A673 (cell line): ENCODE results near the gene TRPM8. TPM values are rescaled to one million over a fixed set of nuclear protein-coding genes. Genes with fewer than 3 reads are reported as not detected.
"Not testable (repeated sequence)": the region's sequence is repeated elsewhere in the genome, so short reads cannot be mapped to it uniquely, and the experiment has no call there.

ENCODE experiments used
- BruUV-seq: library from RNA; stranded (reverse); fragments of 400-500 nt; replicated peaks from 2 replicates; lab custom pipeline; 2021; lab: Mats Ljungman, UMichigan
- CTCF ChIA-PET: fragments of 300-600 bp; sonication (Branson Sonifier 250); formaldehyde crosslinking; loops from one replicate; lab custom pipeline; 2022; ENCODE audit warnings: antibody characterized with exemption; lab: Charles Lee
- POLR2A ChIA-PET: fragments of 300-600 bp; sonication (Branson Sonifier 250); formaldehyde crosslinking; loops from one replicate; lab custom pipeline; 2022; ENCODE audit warnings: antibody characterized with exemption; ENCODE audit not compliant: low non-redundant PET; lab: Charles Lee
- DNase-seq: peaks from one replicate; pipeline ENCODE4 v3.0.0-alpha.2; 2015; ENCODE audit warnings: low spot score
- H3K27ac ChIP-seq: fragments of 200-600 bp; sonication (generic); 2 replicates; pipeline ENCODE4 v1.5.1; 2016; ENCODE audit warnings: mixed run types, low read depth, mild to moderate bottlenecking, mixed read lengths, antibody characterized with exemption, low read length; ENCODE audit not compliant: poor library complexity, severe bottlenecking
- H3K27me3 ChIP-seq: fragments of 200-600 bp; sonication (generic); replicated peaks from 2 replicates; pipeline ENCODE4 v1.6.1; 2017; ENCODE audit warnings: mixed run types, low read depth, mild to moderate bottlenecking, mixed read lengths, antibody characterized with exemption, low read length; ENCODE audit not compliant: insufficient read depth, poor library complexity
- H3K36me3 ChIP-seq: fragments of 200-600 bp; sonication (generic); 2 replicates; pipeline ENCODE4 v1.6.1; 2016; ENCODE audit warnings: mixed run types, mild to moderate bottlenecking, mixed read lengths, antibody characterized with exemption, low read length; ENCODE audit not compliant: insufficient read depth, poor library complexity, severe bottlenecking
- H3K4me1 ChIP-seq: fragments of 200-600 bp; sonication (generic); 2 replicates; pipeline ENCODE4 v1.6.1; 2017; ENCODE audit warnings: mixed run types, mild to moderate bottlenecking, mixed read lengths, antibody characterized with exemption, low read length; ENCODE audit not compliant: insufficient read depth, poor library complexity, severe bottlenecking
- H3K4me3 ChIP-seq: fragments of 200-600 bp; sonication (generic); 2 replicates; pipeline ENCODE4 v1.5.1; 2016; ENCODE audit warnings: low read depth, mixed run types, mild to moderate bottlenecking, mixed read lengths, low read length; ENCODE audit not compliant: poor library complexity, severe bottlenecking
- H3K9me3 ChIP-seq: fragments of 200-600 bp; sonication (generic); 2 replicates; pipeline ENCODE4 v1.6.1; 2016; ENCODE audit warnings: mixed run types, low read depth, mild to moderate bottlenecking, mixed read lengths, antibody characterized with exemption, low read length; ENCODE audit not compliant: poor library complexity, severe bottlenecking
- EZH2 ChIP-seq: fragments of 200-600 bp; sonication (generic); IDR thresholded peaks from 2 replicates; pipeline ENCODE4 v1.6.1; 2017; ENCODE audit warnings: borderline replicate concordance, low read depth, mild to moderate bottlenecking, mixed read lengths, antibody characterized with exemption, low read length; ENCODE audit not compliant: poor library complexity, severe bottlenecking
- intact Hi-C: fragments of 100-400 bp; cut with micrococcal nuclease; formaldehyde crosslinking; loops from one replicate; pipeline ENCODE4 v1.10.0; 2022; ENCODE audit not compliant: unreplicated experiment
- total RNA-seq: library from RNA; stranded (reverse); gene quantifications from 2 replicates; pipeline ENCODE4 v1.2.3, GENCODE V29; 2021
- TF ChIP-seq, protein P1 (sequence below): fragments of 300-800, 200-600 bp; sonication (generic); conservative IDR thresholded peaks from 2 replicates; pipeline ENCODE4 v1.5.1; 2017; ENCODE audit warnings: low read depth, mild to moderate bottlenecking, antibody characterized with exemption, low read length, moderate library complexity, mixed read lengths

TRPM8 gene
- total RNA-seq, 1 experiment from 2014 or later, result 8.9 TPM

DNA sequence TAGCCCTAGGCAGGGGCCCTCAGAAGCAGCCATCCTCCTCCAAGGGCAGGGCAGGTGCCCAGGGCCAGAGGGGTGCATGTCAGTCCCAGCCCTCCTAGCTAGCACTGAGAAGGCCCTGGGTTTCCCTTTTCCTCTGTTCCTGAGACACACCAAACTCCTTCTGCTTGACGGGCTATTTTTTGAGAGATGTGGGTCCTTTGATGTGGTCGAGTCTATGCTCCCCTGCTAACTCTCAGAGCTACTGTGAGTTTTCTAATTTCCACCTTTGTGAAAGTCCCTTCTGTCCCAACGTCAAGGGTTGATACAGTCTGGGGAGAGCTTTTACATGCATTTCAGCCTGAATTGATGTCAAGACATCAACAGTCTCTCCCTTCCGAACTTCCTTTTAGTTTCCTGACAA lies 51.4 kb downstream of the TRPM8 start:
- Histone ChIP-seq H3K4me3 (no peak overlapping the region), H3K9me3 (no peaks in the 10 kb centered on the region), H3K36me3 (no peaks in the 10 kb centered on the region), H3K27ac (no peak overlapping the region), H3K27me3 (no peaks in the 10 kb centered on the region), H3K4me1 (no peaks in the 10 kb centered on the region)
- intact Hi-C loops, result no loop called here
- TF ChIP-seq, protein P1, sequence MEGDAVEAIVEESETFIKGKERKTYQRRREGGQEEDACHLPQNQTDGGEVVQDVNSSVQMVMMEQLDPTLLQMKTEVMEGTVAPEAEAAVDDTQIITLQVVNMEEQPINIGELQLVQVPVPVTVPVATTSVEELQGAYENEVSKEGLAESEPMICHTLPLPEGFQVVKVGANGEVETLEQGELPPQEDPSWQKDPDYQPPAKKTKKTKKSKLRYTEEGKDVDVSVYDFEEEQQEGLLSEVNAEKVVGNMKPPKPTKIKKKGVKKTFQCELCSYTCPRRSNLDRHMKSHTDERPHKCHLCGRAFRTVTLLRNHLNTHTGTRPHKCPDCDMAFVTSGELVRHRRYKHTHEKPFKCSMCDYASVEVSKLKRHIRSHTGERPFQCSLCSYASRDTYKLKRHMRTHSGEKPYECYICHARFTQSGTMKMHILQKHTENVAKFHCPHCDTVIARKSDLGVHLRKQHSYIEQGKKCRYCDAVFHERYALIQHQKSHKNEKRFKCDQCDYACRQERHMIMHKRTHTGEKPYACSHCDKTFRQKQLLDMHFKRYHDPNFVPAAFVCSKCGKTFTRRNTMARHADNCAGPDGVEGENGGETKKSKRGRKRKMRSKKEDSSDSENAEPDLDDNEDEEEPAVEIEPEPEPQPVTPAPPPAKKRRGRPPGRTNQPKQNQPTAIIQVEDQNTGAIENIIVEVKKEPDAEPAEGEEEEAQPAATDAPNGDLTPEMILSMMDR, result no peak
- no peak for TF ChIP-seq EZH2
- CTCF ChIA-PET, result no interaction called here
- DNase-seq, result no peak
- BruUV-seq, result no TSS peak
- POLR2A ChIA-PET, result no interaction called here

DNA sequence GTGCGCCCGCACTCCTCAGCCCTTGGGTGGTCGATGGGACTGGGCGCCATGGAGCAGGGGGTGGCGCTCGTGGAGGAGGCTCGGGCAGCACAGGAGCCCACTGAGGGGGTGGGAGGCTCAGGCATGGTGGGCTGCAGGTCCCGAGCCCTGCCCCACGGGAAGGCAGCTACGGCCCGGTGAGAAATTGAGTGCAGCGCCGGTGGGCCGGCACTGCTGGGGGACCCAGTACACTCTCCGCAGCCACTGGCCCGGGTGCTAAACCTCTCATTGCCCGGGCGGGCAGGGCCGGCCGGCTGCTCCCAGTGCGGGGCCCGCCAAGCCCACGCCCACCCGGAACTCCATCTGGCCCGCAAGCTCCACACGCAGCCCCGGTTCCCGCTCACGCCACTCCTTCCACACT lies 55.3 kb downstream of the TRPM8 start:
- CTCF ChIA-PET, BruUV-seq: not testable (repeated sequence)

GRCh38 chr2:233972941-233973575 lies 55.9 kb downstream of the TRPM8 start:
- TF ChIP-seq EZH2, result no peak
- TF ChIP-seq, protein P1, result no peak
- H3K27me3 ChIP-seq, result no peaks in the 10 kb centered on the region
- H3K4me3 ChIP-seq, result no peak overlapping the region
- no peaks in the 10 kb centered on the region for H3K36me3 ChIP-seq
- no TSS peak for BruUV-seq
- no peak for DNase-seq
- H3K4me1 ChIP-seq, result no peaks in the 10 kb centered on the region
- intact Hi-C loops, result loop anchor here (10.0 kb wide), 1 partner anchor 312 kb away; no protein-coding TSS in a partner anchor
- no peaks in the 10 kb centered on the region for H3K9me3 ChIP-seq
- no peak overlapping the region for H3K27ac ChIP-seq
- ChIA-PET POLR2A (no interaction called here), CTCF (no interaction called here)

More for the DNA sequence above, 55.3 kb downstream of the TRPM8 start:
- DNase-seq, H3K4me1 ChIP-seq, POLR2A ChIA-PET, H3K4me3 ChIP-seq, H3K9me3 ChIP-seq, H3K27ac ChIP-seq, H3K27me3 ChIP-seq, H3K36me3 ChIP-seq: not testable (repeated sequence)
- intact Hi-C loops, result loop anchor here (10.0 kb wide), 1 partner anchor 312 kb away; no protein-coding TSS in a partner anchor

GRCh38 chr2:233973786-233974185 lies 56.6 kb downstream of the TRPM8 start:
- DNase-seq, result no peak
- POLR2A ChIA-PET, result no interaction called here
- intact Hi-C loops, result loop anchor here (10.0 kb wide), 1 partner anchor 311 kb away; no protein-coding TSS in a partner anchor
- CTCF ChIA-PET, result no interaction called here
- Histone ChIP-seq H3K4me3 (no peak overlapping the region), H3K27ac (no peak overlapping the region), H3K4me1 (no peaks in the 10 kb centered on the region), H3K36me3 (no peaks in the 10 kb centered on the region), H3K9me3 (no peaks in the 10 kb centered on the region), H3K27me3 (no peaks in the 10 kb centered on the region)
- TF ChIP-seq, protein P1, result no peak
- no peak for TF ChIP-seq EZH2
- BruUV-seq, result no TSS peak
